Measurements from ENCODE around the gene JAGN1. TPM values are rescaled to one million over a fixed set of nuclear protein-coding genes. Genes with fewer than 3 reads are reported as not detected.

JAGN1 gene
- total RNA-seq, 1 experiment from 2014 or later = 34.1 TPM

DNA sequence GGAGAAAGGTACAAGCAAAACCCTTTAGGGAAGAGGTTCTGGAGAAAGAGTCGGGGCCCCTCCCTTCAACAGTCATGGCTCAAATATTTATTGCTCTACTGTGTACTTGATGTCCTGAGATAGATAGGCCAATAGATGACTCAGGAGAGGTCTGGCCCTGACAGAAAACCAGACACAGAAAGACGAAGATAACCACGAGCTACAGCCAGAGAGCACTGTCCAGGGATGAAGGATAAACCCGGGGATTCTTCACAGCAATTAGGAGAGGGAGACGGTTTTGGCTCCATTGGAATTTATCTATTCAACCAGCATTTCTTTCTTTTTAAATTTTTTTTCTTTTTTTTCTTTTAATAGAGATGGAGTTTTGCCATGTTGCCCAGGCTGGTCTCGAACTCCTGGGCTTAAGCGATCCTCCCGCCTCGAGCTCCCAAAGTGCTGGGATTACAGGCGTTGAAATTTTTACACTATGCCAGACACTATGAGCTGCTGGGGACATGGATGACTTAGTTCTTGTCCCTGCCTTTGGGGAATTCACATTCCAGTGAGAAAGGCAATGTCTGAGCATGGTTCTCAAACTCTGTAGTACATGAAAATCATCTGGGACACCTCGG, 5.8 kb upstream of the JAGN1 start:
- H3K79me2 ChIP-seq (ENCODE audit: low read length) = no peaks in the 10 kb centered on the region
- peak overlapping the region; percentile 72 for H3K27ac ChIP-seq (ENCODE audit: low read length)
- CTCF ChIA-PET = interaction anchor here (0.6 kb wide), 1 partner anchor 41 kb away, joined by 6 read pairs; no protein-coding TSS in a partner anchor
- TF ChIP-seq, protein P1, sequence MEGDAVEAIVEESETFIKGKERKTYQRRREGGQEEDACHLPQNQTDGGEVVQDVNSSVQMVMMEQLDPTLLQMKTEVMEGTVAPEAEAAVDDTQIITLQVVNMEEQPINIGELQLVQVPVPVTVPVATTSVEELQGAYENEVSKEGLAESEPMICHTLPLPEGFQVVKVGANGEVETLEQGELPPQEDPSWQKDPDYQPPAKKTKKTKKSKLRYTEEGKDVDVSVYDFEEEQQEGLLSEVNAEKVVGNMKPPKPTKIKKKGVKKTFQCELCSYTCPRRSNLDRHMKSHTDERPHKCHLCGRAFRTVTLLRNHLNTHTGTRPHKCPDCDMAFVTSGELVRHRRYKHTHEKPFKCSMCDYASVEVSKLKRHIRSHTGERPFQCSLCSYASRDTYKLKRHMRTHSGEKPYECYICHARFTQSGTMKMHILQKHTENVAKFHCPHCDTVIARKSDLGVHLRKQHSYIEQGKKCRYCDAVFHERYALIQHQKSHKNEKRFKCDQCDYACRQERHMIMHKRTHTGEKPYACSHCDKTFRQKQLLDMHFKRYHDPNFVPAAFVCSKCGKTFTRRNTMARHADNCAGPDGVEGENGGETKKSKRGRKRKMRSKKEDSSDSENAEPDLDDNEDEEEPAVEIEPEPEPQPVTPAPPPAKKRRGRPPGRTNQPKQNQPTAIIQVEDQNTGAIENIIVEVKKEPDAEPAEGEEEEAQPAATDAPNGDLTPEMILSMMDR (conservative IDR thresholded peaks at IDR 0.05; ENCODE audit: low read depth, low read length) = no peak
- no peak for TF ChIP-seq EZH2phosphoT487 (IDR thresholded peaks at IDR 0.05; ENCODE audit: borderline replicate concordance, low read length)
- no peak for TF ChIP-seq EZH2 (IDR thresholded peaks at IDR 0.05; ENCODE audit: low read length, unreplicated experiment)
- TSS peak; percentile 99 for BruUV-seq (replicated peaks)
- no peak overlapping the region for H3K9ac ChIP-seq (ENCODE audit: low read length)
- intact Hi-C loops (cut with micrococcal nuclease) = loop anchor here (5.0 kb wide), 1 partner anchor 33 kb away; the partner anchor contains the start of gene IL17RC
- H3K36me3 ChIP-seq (ENCODE audit: low read depth, low read length) = no peaks in the 10 kb centered on the region
- peak overlapping the region; percentile 69 for H3K4me2 ChIP-seq (ENCODE audit: low read length)
- H4K20me1 ChIP-seq (ENCODE audit: low read length) = no peaks in the 10 kb centered on the region
- H3K9me3 ChIP-seq (ENCODE audit: low read length) = no peaks in the 10 kb centered on the region
- 0 out of 2 replicates have a peak overlapping the region, but pooled peaks have one; percentile 22 for H2AFZ ChIP-seq (ENCODE audit: low read length)
- DNase-seq (peak; percentile 96), ATAC-seq (peak; percentile 98)
- POLR2A ChIA-PET (ENCODE audit: unreplicated experiment) = interaction anchor here (0.6 to 0.7 kb wide), 2 partner anchors 9 to 29 kb away, joined by 3 to 5 read pairs; no protein-coding TSS in a partner anchor
- no peak overlapping the region for H3K4me3 ChIP-seq (ENCODE audit: low read length)
- H3F3A ChIP-seq (ENCODE audit: low read length, unreplicated experiment) = peaks cover 4% of the 10 kb centered on the region
- H3K4me1 ChIP-seq (ENCODE audit: insufficient read depth, low read length) = peaks cover 15% of the 10 kb centered on the region
- H3K9me2 ChIP-seq (replicated peaks; ENCODE audit: low read length) = no peaks in the 10 kb centered on the region
- H3K27me3 ChIP-seq (ENCODE audit: low read length) = no peaks in the 10 kb centered on the region

DNA sequence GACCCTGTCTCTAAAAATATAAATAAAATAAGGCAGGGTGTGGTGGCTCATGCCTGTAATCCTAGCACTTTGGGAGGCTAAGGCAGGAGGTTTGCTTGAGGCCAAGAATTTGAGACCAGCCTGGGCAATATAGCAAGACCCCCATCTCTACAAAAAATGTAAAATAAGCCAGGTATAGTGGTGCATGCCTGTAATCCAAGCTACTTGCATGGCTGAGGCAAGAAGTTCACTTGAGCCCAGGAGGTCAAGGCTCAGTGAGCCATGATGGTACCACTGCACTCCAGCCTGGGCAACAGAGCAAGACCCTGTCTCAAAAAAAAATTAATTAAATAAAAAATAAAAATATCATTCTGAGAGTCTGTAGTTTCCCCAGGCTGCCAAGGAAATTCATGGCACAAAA, 4.1 kb upstream of the JAGN1 start:
- no peaks in the 10 kb centered on the region for H4K20me1 ChIP-seq (ENCODE audit: low read length)
- H3K4me3 ChIP-seq (ENCODE audit: low read length) = no peak overlapping the region
- no peaks in the 10 kb centered on the region for H3K9me2 ChIP-seq (replicated peaks; ENCODE audit: low read length)
- BruUV-seq (replicated peaks) = no TSS peak
- no peaks in the 10 kb centered on the region for H3K27me3 ChIP-seq (ENCODE audit: low read length)
- no peak for ATAC-seq
- peaks cover 4% of the 10 kb centered on the region for H3F3A ChIP-seq (ENCODE audit: low read length, unreplicated experiment)
- no peak overlapping the region for H3K27ac ChIP-seq (ENCODE audit: low read length)
- TF ChIP-seq, protein P1 (conservative IDR thresholded peaks at IDR 0.05; ENCODE audit: low read depth, low read length) = no peak
- TF ChIP-seq EZH2phosphoT487 (IDR thresholded peaks at IDR 0.05; ENCODE audit: borderline replicate concordance, low read length) = no peak
- no peak for TF ChIP-seq EZH2 (IDR thresholded peaks at IDR 0.05; ENCODE audit: low read length, unreplicated experiment)
- intact Hi-C loops (cut with micrococcal nuclease) = no loop called here
- no peak overlapping the region for H2AFZ ChIP-seq (ENCODE audit: low read length)
- no peaks in the 10 kb centered on the region for H3K9me3 ChIP-seq (ENCODE audit: low read length)
- no peak overlapping the region for H3K9ac ChIP-seq (ENCODE audit: low read length)
- H3K79me2 ChIP-seq (ENCODE audit: low read length) = peaks cover 9% of the 10 kb centered on the region
- POLR2A ChIA-PET (ENCODE audit: unreplicated experiment) = no interaction called here
- DNase-seq = no peak
- no peak overlapping the region for H3K4me2 ChIP-seq (ENCODE audit: low read length)
- H3K4me1 ChIP-seq (ENCODE audit: insufficient read depth, low read length) = peaks cover 15% of the 10 kb centered on the region
- no peaks in the 10 kb centered on the region for H3K36me3 ChIP-seq (ENCODE audit: low read depth, low read length)
- CTCF ChIA-PET = no interaction called here

DNA sequence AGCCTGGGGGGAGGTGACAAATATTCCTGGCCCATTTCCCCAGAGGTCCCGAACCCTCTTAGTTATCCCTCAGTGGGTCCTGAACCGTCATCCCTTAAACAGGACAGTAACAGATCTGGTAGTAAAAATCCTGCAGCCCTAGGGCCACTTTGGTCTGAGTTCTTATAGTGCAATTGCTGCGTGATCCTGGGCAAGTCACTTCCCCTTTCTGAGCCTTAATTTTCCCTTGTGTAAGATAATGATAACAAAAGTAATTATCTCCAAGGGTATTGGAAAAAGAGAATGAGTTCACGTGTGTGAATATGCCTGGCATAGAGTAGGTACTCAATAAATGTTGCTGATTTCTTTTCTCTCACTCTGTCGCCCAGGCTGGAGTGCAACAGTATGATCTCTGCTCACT, 2.9 kb upstream of the JAGN1 start:
- H2AFZ ChIP-seq (ENCODE audit: low read length) = no peak overlapping the region
- CTCF ChIA-PET = no interaction called here

More for the DNA sequence above, 2.9 kb upstream of the JAGN1 start:
- POLR2A ChIA-PET (ENCODE audit: unreplicated experiment) = no interaction called here
- peaks cover 4% of the 10 kb centered on the region for H3F3A ChIP-seq (ENCODE audit: low read length, unreplicated experiment)
- peaks cover 20% of the 10 kb centered on the region for H3K79me2 ChIP-seq (ENCODE audit: low read length)
- no peak for DNase-seq
- no TSS peak for BruUV-seq (replicated peaks)
- no peaks in the 10 kb centered on the region for H3K9me3 ChIP-seq (ENCODE audit: low read length)
- no peak overlapping the region for H3K4me2 ChIP-seq (ENCODE audit: low read length)
- no peak overlapping the region for H3K4me3 ChIP-seq (ENCODE audit: low read length)
- no peaks in the 10 kb centered on the region for H4K20me1 ChIP-seq (ENCODE audit: low read length)
- H3K27ac ChIP-seq (ENCODE audit: low read length) = no peak overlapping the region
- H3K9me2 ChIP-seq (replicated peaks; ENCODE audit: low read length) = no peaks in the 10 kb centered on the region
- no peak for ATAC-seq
- H3K9ac ChIP-seq (ENCODE audit: low read length) = no peak overlapping the region
- intact Hi-C loops (cut with micrococcal nuclease) = no loop called here
- no peak for TF ChIP-seq EZH2 (IDR thresholded peaks at IDR 0.05; ENCODE audit: low read length, unreplicated experiment)
- TF ChIP-seq, protein P1 (conservative IDR thresholded peaks at IDR 0.05; ENCODE audit: low read depth, low read length) = no peak
- no peak for TF ChIP-seq EZH2phosphoT487 (IDR thresholded peaks at IDR 0.05; ENCODE audit: borderline replicate concordance, low read length)
- H3K27me3 ChIP-seq (ENCODE audit: low read length) = no peaks in the 10 kb centered on the region
- H3K4me1 ChIP-seq (ENCODE audit: insufficient read depth, low read length) = peaks cover 21% of the 10 kb centered on the region
- no peaks in the 10 kb centered on the region for H3K36me3 ChIP-seq (ENCODE audit: low read depth, low read length)

Measured in PC-3 (cell line).